ENCODE measurements around the gene GRWD1. TPM values are rescaled to one million over a fixed set of nuclear protein-coding genes. Genes with fewer than 3 reads are reported as not detected.
A peak's percentile ranks its signal among the peaks of the same experiment; 100 is the strongest.

GRWD1 gene
- total RNA-seq, 2 donors from 2014 or later, result 26.2 to 39.7 TPM

DNA sequence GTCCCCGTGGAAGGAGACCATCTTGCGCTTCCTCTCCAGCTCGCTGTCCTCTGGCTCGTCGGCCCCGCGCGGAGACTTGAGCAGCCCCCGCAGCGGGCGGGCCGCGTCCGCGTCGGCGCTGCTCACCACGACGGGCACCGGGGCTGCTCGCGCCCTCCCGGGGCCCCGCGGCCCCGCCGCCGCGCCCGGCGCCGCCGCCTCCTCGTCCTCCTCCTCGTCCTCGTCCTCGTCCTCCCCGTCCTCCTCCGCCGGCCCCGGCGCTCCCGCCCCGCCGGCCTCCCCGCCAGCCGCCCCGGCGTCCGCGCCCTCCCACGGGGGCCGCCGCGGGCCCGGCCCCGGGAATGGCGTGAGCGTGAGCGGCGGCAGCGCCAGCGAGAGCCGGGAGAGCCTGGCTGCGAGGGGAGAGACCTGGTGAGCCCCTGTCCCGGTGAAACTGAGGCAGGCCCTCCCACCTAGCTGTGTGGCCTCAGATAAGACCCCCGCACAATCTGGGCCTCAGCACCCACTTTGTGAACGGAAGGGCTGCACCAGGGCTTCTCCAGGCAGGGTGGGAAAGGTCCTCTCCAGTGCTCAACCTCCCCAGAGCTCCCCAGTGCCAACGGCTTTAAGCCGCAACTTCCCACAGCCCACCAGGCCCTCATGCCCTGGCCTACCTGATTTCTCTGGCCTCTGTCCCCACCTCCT is 48.1 kb downstream of the GRWD1 start:
- Histone ChIP-seq H3K27me3 (replicated peaks; ENCODE audit: insufficient read depth) (no peaks in the 10 kb centered on the region), H3K36me3 (no peaks in the 10 kb centered on the region), H3K4me3 (peak overlapping the region; percentile 44 to 46), H3K27ac (peak overlapping the region; percentile 71 to 73), H3K9me3 (no peaks in the 10 kb centered on the region), H3K4me1 (replicated peaks) (no peaks in the 10 kb centered on the region)
- no peak for DNase-seq (ENCODE audit: low spot score)
- intact Hi-C loops (cut with DNase I), result no loop called here
- 6% methylated on average over 12 of the region's 70 CpGs for WGBS
- TF ChIP-seq, protein P1, sequence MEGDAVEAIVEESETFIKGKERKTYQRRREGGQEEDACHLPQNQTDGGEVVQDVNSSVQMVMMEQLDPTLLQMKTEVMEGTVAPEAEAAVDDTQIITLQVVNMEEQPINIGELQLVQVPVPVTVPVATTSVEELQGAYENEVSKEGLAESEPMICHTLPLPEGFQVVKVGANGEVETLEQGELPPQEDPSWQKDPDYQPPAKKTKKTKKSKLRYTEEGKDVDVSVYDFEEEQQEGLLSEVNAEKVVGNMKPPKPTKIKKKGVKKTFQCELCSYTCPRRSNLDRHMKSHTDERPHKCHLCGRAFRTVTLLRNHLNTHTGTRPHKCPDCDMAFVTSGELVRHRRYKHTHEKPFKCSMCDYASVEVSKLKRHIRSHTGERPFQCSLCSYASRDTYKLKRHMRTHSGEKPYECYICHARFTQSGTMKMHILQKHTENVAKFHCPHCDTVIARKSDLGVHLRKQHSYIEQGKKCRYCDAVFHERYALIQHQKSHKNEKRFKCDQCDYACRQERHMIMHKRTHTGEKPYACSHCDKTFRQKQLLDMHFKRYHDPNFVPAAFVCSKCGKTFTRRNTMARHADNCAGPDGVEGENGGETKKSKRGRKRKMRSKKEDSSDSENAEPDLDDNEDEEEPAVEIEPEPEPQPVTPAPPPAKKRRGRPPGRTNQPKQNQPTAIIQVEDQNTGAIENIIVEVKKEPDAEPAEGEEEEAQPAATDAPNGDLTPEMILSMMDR (IDR thresholded peaks at IDR 0.05), result no peak
- TF ChIP-seq POLR2AphosphoS5 (IDR thresholded peaks at IDR 0.05) (no peak), POLR2A (IDR thresholded peaks at IDR 0.05) (no peak)

- WGBS, result 78% methylated on average over 6 of the region's 6 CpGs
- intact Hi-C loops (cut with DNase I), result no loop called here
These were observed 49.6 kb downstream of the GRWD1 start for GRCh38 chr19:48495396-48495795.

DNA sequence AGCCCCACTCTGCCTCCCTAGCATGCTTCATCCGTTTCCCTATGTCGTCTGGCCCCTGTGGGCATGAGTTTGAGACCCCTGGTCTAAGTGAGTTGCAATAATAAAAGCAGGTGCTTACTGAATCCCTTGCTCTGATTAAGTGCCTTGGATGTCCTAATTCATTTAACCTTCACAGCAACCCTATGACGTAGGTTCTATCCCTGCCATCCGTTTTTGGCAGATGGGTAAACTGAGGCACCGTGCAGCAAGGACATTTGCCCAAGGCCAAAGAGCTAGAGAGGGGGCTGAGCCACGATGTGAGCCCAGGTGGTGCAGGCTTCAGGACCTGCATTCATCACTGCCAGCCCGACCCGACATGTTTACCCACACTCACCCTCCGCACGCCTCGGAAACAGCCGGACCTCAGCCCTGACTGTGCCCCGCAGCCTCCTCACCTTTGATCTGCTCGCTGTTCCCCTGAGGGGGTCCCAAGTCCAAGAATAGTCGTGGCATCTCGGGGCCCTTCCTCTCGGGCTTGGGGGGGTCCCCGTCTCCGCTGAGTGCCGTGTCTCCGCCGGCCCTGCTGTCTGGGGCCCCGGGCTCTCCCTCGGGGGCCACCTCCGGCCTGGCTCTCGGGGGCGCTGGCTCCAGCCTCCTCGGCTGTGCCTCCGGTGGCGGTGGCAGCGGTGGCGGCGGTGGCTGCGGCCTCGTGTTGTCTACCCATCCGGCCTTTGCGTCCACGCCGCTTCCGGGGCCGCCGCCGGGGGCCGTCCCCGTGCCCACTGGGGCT is 51.4 kb downstream of the GRWD1 start:
- no peaks in the 10 kb centered on the region for H3K27me3 ChIP-seq (replicated peaks; ENCODE audit: insufficient read depth)
- H3K27ac ChIP-seq, result peak overlapping the region in 1 of 2 donors; percentile 51
- peak overlapping the region in 1 of 2 donors; percentile 6 for H3K4me3 ChIP-seq
- 68% methylated on average over 35 of the region's 45 CpGs for WGBS
- no peaks in the 10 kb centered on the region for H3K9me3 ChIP-seq
- no peak for DNase-seq (ENCODE audit: low spot score)
- H3K4me1 ChIP-seq (replicated peaks), result peaks cover 9% of the 10 kb centered on the region
- intact Hi-C loops (cut with DNase I), result no loop called here
- no peaks in the 10 kb centered on the region for H3K36me3 ChIP-seq
- TF ChIP-seq POLR2A (IDR thresholded peaks at IDR 0.05) (no peak), POLR2AphosphoS5 (IDR thresholded peaks at IDR 0.05) (no peak)
- TF ChIP-seq, protein P1 (IDR thresholded peaks at IDR 0.05), result no peak

More at GRCh38 chr19:48495396-48495795, 49.6 kb downstream of the GRWD1 start:
- Histone ChIP-seq H3K4me3 (no peak overlapping the region), H3K4me1 (replicated peaks) (no peaks in the 10 kb centered on the region), H3K27ac (no peak overlapping the region), H3K9me3 (no peaks in the 10 kb centered on the region), H3K36me3 (no peaks in the 10 kb centered on the region), H3K27me3 (replicated peaks; ENCODE audit: insufficient read depth) (no peaks in the 10 kb centered on the region)
- TF ChIP-seq POLR2A (IDR thresholded peaks at IDR 0.05) (no peak), POLR2AphosphoS5 (IDR thresholded peaks at IDR 0.05) (no peak)
- TF ChIP-seq, protein P1 (IDR thresholded peaks at IDR 0.05), result no peak
- no peak for DNase-seq (ENCODE audit: low spot score)

GRCh38 chr19:48497728-48498594 is 52.2 kb downstream of the GRWD1 start:
- no peaks in the 10 kb centered on the region for H3K27me3 ChIP-seq (replicated peaks; ENCODE audit: insufficient read depth)
- TF ChIP-seq POLR2A (IDR thresholded peaks at IDR 0.05), result no peak
- TF ChIP-seq, protein P1 (IDR thresholded peaks at IDR 0.05), result no peak
- TF ChIP-seq POLR2AphosphoS5 (IDR thresholded peaks at IDR 0.05), result no peak
- H3K36me3 ChIP-seq, result no peaks in the 10 kb centered on the region
- H3K9me3 ChIP-seq, result no peaks in the 10 kb centered on the region
- DNase-seq (ENCODE audit: low spot score), result no peak
- peak overlapping the region in 1 of 2 donors; percentile 51 for H3K27ac ChIP-seq
- intact Hi-C loops (cut with DNase I), result no loop called here
- peak overlapping the region in 1 of 2 donors; percentile 6 for H3K4me3 ChIP-seq
- H3K4me1 ChIP-seq (replicated peaks), result peaks cover 9% of the 10 kb centered on the region
- WGBS, result 82% methylated on average over 43 of the region's 46 CpGs
